ENCODE results near the gene PSMB2.

PSMB2 gene

DNA sequence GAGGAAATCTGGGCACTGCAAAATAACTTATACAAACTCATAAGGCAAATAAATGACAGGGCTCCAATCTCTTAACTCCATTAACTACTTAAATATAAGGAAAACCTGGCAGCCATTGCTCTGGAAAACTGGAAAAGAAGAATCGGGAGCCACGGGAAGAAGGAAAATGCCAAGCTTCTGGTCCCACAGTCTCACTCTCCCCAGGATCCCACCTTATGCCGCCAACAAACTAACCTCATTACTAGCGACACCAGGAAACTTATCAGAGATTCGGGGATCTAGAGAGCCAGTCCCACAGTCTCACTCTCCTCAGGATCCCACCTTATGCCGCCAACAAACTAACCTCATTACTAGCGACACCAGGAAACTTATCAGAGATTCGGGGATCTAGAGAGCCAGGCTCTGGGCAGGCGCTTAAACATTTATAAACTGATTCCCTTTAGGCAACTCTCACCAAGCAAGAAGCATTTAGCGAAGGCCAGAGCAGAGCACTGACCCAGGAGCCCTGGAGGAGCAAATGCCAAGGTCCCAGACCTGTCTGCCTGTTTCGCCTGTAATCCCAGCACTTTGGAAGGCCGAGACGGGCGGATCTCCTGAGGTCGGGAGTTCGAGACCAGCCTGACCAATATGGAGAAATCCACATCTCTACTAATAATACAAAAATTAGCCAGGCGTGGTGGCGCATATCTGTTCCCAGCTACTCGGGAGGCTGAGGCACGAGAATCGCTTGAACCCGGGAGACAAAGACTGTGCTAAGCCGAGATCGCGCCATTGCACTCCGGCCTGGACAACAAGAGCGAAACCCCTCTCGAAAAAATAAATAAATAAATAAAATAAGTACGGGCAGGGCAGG is 720 bp downstream of the PSMB2 start:
- peaks cover 29% of the 10 kb centered on the region for H3K4me1 Mint-ChIP-seq
- no peaks in the 10 kb centered on the region for H3K9me3 Mint-ChIP-seq
- peaks cover 7% of the 10 kb centered on the region for H3K36me3 Mint-ChIP-seq (ENCODE audit: low read depth)
- peaks cover 22% of the 10 kb centered on the region for H3K27me3 Mint-ChIP-seq (ENCODE audit: low read depth)
- TF ChIP-seq, protein P1, sequence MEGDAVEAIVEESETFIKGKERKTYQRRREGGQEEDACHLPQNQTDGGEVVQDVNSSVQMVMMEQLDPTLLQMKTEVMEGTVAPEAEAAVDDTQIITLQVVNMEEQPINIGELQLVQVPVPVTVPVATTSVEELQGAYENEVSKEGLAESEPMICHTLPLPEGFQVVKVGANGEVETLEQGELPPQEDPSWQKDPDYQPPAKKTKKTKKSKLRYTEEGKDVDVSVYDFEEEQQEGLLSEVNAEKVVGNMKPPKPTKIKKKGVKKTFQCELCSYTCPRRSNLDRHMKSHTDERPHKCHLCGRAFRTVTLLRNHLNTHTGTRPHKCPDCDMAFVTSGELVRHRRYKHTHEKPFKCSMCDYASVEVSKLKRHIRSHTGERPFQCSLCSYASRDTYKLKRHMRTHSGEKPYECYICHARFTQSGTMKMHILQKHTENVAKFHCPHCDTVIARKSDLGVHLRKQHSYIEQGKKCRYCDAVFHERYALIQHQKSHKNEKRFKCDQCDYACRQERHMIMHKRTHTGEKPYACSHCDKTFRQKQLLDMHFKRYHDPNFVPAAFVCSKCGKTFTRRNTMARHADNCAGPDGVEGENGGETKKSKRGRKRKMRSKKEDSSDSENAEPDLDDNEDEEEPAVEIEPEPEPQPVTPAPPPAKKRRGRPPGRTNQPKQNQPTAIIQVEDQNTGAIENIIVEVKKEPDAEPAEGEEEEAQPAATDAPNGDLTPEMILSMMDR (IDR thresholded peaks at IDR 0.05; ENCODE audit: unreplicated experiment in 3 of 3): no peak
- peak overlapping the region; percentile 99 to 100 (median 99) for H3K4me3 Mint-ChIP-seq
- peak overlapping the region; percentile 92 to 99 (median 98) for H3K27ac Mint-ChIP-seq

DNA sequence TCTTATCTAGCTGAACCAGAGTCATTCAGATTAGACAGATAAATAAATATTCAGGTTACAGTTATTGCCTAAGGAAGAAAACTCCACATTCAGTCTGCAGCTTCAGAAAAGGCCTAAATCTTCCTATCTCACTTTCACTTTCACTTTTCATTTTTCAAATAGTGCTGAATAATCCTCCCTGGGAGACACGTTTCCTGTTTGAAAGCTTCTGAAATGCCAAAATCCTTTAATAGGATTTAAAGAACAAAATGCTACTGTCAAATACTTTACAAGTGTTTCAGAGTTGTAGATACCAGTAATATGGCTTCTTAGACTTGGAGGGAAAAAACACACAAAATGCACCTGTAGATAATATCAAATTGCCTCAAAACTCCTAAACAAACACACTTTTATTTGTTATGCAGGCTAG is 3.9 kb downstream of the PSMB2 start:
- no peaks in the 10 kb centered on the region for H3K9me3 Mint-ChIP-seq
- H3K27me3 Mint-ChIP-seq (ENCODE audit: low read depth): no peaks in the 10 kb centered on the region
- TF ChIP-seq, protein P1 (IDR thresholded peaks at IDR 0.05; ENCODE audit: unreplicated experiment in 3 of 3): no peak
- H3K27ac Mint-ChIP-seq: peak overlapping the region; percentile 45 to 85 (median 59)
- peaks cover 29% of the 10 kb centered on the region for H3K4me1 Mint-ChIP-seq
- peak overlapping the region; percentile 12 to 56 (median 43) for H3K4me3 Mint-ChIP-seq
- peaks cover 18% of the 10 kb centered on the region for H3K36me3 Mint-ChIP-seq (ENCODE audit: low read depth)

DNA sequence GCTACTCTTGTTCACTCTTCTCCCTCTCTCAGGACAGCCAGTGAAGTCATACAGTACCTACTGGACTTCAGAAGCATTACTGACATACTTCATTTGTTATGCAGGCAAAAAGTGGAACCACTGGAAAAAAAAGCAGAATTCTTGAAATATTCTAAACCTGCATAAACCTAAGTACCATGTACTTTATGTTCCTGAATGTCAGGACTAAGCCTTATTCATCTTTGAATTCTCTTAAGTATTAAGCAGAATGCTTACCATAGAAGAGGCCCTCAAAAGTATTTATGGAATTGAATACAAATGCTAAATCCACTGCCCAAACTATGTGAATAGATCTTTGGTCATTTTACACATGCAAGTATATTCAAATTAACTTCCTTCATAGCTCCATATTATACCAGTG is 7.8 kb downstream of the PSMB2 start:
- TF ChIP-seq, protein P1 (IDR thresholded peaks at IDR 0.05; ENCODE audit: unreplicated experiment in 3 of 3): no peak
- Mint-ChIP-seq H3K9me3 (no peaks in the 10 kb centered on the region), H3K4me3 (no peak overlapping the region), H3K4me1 (peaks cover 10% of the 10 kb centered on the region), H3K36me3 (ENCODE audit: low read depth) (peaks cover 42% of the 10 kb centered on the region), H3K27me3 (ENCODE audit: low read depth) (no peaks in the 10 kb centered on the region), H3K27ac (no peak overlapping the region)

DNA sequence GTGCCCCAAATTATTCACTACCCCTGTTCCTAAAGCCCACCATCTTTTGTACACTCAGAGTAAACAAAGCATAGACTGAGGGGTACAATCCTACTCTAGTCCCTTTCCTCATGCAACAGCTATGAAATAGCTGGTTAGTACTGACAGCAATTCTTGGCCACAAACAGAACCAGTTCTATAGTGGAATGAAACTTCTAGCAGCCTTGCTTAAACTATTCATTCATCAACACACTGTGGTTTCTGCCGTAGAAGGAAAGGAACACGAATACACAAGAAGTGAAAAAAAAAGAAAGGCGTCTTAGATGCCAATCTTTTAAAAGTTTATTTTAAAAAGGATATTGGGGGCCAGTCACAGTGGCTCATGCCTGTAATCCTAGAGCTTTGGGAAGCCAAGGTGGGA is 9.9 kb downstream of the PSMB2 start:
- no peaks in the 10 kb centered on the region for H3K9me3 Mint-ChIP-seq
- no peaks in the 10 kb centered on the region for H3K27me3 Mint-ChIP-seq (ENCODE audit: low read depth)
- peaks cover 54% of the 10 kb centered on the region for H3K36me3 Mint-ChIP-seq (ENCODE audit: low read depth)
- TF ChIP-seq, protein P1 (IDR thresholded peaks at IDR 0.05; ENCODE audit: unreplicated experiment in 3 of 3): no peak
- H3K4me1 Mint-ChIP-seq: no peaks in the 10 kb centered on the region
- no peak overlapping the region for H3K27ac Mint-ChIP-seq
- no peak overlapping the region for H3K4me3 Mint-ChIP-seq

DNA sequence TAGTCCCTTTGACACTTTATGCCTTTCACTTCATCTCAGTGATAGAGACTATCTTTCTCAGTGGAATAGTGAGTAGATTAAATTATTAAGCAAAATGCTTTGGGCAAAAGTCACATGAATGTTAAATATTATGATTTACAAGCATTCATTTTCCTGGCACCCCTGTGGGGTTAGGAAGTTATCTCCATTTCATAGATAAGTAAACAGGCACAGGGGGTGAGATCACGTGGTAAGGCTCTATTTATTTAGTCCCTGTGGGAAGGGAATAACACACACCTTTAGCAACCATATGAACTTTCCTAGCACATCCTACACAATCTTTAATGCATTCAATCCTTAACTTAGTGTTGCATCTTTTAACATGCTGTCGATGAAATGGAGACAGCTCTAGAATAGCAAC is 12.3 kb downstream of the PSMB2 start:
- Mint-ChIP-seq H3K27ac (no peak overlapping the region), H3K4me3 (no peak overlapping the region), H3K27me3 (ENCODE audit: low read depth) (no peaks in the 10 kb centered on the region), H3K36me3 (ENCODE audit: low read depth) (peaks cover 51% of the 10 kb centered on the region), H3K4me1 (no peaks in the 10 kb centered on the region), H3K9me3 (no peaks in the 10 kb centered on the region)
- TF ChIP-seq, protein P1 (IDR thresholded peaks at IDR 0.05; ENCODE audit: unreplicated experiment in 3 of 3): no peak

DNA sequence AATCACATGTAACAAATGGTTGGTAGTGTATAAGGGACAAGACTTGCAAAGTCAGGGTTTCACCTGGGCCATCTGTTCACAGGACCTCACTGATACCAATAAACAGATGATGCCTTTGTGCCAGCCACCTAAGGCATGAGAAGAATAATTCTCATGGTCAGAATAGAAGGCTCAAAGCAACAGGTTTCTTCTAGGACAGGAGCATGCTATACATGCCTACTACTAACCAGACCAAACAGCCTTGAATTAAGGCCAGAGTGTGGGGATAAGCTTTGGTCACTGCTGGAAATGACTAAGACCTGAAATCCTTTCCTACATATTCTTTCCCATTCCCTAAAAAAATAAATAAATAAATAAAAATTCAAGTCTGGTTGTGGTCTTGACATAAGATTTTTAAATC is 17.5 kb downstream of the PSMB2 start:
- no peaks in the 10 kb centered on the region for H3K4me1 Mint-ChIP-seq
- no peaks in the 10 kb centered on the region for H3K9me3 Mint-ChIP-seq
- TF ChIP-seq, protein P1 (IDR thresholded peaks at IDR 0.05; ENCODE audit: unreplicated experiment in 3 of 3): no peak
- peaks cover 39% of the 10 kb centered on the region for H3K36me3 Mint-ChIP-seq (ENCODE audit: low read depth)
- H3K4me3 Mint-ChIP-seq: no peak overlapping the region
- no peak overlapping the region for H3K27ac Mint-ChIP-seq
- no peaks in the 10 kb centered on the region for H3K27me3 Mint-ChIP-seq (ENCODE audit: low read depth)

All from nephron (organoid).